Measurements from ENCODE around the gene HNRNPH3. TPM values are rescaled to one million over a fixed set of nuclear protein-coding genes. Genes with fewer than 3 reads are reported as not detected.

HNRNPH3 gene
- total RNA-seq, 1 experiment from 2014 or later: 143 TPM

- POLR2A ChIA-PET: interaction anchor here (0.6 kb wide), 2 partner anchors 219 to 488 kb away, joined by 3 to 6 read pairs; no protein-coding TSS in a partner anchor
- CTCF ChIA-PET: interaction anchor here (0.6 to 3.0 kb wide), 5 partner anchors 13 to 218 kb away, joined by 3 to 30 read pairs (median 5); no protein-coding TSS in a partner anchor
Measured at GRCh38 chr10:68301301-68301700, 30.6 kb upstream of the HNRNPH3 start.

More at GRCh38 chr10:68301301-68301700, 30.6 kb upstream of the HNRNPH3 start:
- BruUV-seq (replicated peaks): no TSS peak
- no peak for ATAC-seq
- H3K27me3 ChIP-seq (ENCODE audit: control insufficient read depth, insufficient read depth, low read length): no peaks in the 10 kb centered on the region
- no peak overlapping the region for H3K27ac ChIP-seq (ENCODE audit: low read length)
- no peaks in the 10 kb centered on the region for H3K36me3 ChIP-seq (ENCODE audit: control insufficient read depth, insufficient read depth, low read length)
- TF ChIP-seq REST (IDR thresholded peaks at IDR 0.05; ENCODE audit: insufficient read depth in 1 of 2, low read depth in 2 of 2, low read length in 1 of 2): no peak
- no peak for TF ChIP-seq TCF7L2 (IDR thresholded peaks at IDR 0.05; ENCODE audit: low read depth, low read length)
- TF ChIP-seq POLR2AphosphoS5 (IDR thresholded peaks at IDR 0.05; ENCODE audit: low read depth, low read length): no peak
- TF ChIP-seq CTCF (IDR thresholded peaks at IDR 0.05): no peak
- no peak for TF ChIP-seq SIN3A (IDR thresholded peaks at IDR 0.05; ENCODE audit: borderline replicate concordance, insufficient read depth, low read depth, low read length)
- no peaks in the 10 kb centered on the region for H3K9me3 ChIP-seq (ENCODE audit: control insufficient read depth, insufficient read depth, low read depth, low read length)
- intact Hi-C loops (cut with micrococcal nuclease; ENCODE audit: unreplicated experiment): loop anchor here (5.0 to 10.0 kb wide), 2 partner anchors 89 to 216 kb away; no protein-coding TSS in a partner anchor
- DNase-seq (ENCODE audit: low read depth, low spot score): no peak
- H3K4me3 ChIP-seq (ENCODE audit: low read depth in 2 of 2, low read length in 2 of 2): no peak overlapping the region
- peaks cover 13% of the 10 kb centered on the region; the same call in 1 of the 2 replicates for H3K4me1 ChIP-seq (ENCODE audit: control insufficient read depth, insufficient read depth, low read length)
- in situ Hi-C loops (cut with HindIII; ENCODE audit: low pct_unique_long_range_greater_than_20kb, low sequenced_read_pairs): no loop called here

All from Panc1 (cell line).